Activated CD4-positive, alpha-beta T cell treated with anti-CD3 and anti-CD28 coated beads, Interleukin-2, amount 50 U/mL, for 16 hours (primary cell): ENCODE data around the gene JPT2.
"Not testable (repeated sequence)": the region's sequence is repeated elsewhere in the genome, so short reads cannot be mapped to it uniquely, and the experiment has no call there.

Experiments used
- DNase-seq: peaks from one replicate; pipeline ENCODE4 v3.0.0-alpha.2; 2020

Gene JPT2

DNA sequence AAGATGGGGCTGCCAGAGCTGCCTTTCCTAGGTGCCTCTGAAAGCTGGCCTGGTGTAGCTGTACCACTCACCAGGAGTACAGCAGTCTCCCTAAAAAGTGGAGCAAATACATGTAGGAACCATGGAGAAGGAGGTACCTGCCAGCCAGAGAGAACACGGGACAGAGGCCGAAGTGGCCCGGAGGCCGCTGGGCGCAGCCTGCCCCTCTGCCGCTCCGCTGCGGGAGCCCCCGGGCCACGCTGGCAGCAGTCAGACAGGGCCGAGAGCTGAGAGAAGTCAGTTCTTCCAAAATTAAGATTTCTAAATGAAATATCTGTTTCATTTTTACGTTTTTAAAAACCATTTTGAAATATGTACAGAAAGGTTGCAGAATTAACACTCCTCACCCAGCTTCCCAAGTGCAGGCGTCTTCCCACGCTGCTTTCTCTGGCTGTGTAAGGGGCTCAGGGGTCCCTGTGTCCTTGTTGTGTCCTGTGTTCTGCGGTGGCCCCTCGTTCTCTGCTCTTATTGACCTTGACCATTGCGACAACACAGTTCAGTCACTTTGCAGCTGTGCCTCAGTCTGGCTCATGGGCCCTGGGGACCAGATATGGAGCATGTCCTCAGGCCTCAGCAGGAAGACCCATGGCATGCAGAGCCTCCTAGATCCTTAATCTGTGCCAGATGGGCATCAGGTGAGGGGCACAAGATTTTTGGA is 32.9 kb downstream of the JPT2 start:
- DNase-seq: no peak

DNA sequence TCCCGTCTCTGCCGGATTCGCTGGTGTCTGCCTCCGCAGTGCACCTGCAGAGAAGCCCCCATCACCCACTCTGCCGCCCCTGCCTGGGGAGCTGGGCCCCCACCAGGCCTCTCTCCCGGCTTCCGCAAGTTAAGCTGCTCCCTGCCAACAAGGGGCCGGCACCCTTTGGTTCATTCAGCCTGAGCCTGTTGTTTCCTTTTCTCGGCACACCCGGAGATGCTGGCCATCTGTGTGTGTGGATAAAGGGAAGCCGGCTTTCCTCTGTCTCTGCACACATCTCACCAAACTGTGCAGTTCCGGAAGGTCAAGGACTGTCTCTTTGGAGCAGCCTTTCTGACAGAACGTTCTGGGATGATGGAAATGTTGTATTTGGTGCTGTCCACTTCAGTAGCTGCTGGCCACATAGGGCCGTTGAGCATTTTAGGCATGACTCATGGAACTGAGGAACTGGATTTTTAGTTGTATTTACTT is 34.7 kb downstream of the JPT2 start:
- no peak for DNase-seq

DNA sequence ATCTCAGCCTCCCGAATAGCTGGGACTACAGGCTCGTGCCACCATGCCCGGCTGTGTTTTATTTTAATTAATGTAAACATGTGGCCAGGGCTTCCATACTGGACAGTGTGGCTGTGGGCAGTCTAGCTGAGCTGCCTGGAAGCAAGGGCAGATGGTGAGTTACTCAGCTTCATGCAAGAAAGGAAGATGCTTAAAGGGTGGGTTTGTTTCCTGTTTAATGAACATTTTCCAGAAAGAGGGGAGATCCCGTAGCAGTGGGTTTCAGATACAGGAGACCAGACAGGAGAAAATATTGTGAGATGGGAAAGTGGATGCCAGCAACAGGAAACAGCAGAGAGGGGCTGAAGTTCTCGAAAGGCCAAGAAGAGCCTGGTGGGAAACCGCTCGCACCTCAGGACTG is 35.3 kb downstream of the JPT2 start:
- DNase-seq: no peak

DNA sequence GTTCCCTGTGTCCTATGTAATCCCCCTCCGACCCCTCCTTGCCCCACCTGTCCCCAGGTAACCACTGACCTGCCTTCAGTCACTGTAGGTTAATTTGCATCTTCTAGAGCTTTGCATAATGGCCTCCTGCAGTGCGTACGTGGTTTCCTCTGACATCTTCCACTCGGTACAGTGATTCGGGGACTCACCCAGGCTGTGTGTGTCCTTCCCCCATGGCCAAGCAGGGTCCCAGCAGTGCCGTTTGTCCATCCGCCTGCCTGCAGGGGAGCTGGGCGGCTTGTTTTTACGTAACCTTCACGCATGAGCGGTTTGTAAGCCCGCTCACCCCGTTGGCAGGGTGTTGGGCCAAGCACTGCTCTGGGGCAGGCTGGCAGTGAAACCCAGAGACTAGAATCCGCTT is 35.9 kb downstream of the JPT2 start:
- DNase-seq: no peak

DNA sequence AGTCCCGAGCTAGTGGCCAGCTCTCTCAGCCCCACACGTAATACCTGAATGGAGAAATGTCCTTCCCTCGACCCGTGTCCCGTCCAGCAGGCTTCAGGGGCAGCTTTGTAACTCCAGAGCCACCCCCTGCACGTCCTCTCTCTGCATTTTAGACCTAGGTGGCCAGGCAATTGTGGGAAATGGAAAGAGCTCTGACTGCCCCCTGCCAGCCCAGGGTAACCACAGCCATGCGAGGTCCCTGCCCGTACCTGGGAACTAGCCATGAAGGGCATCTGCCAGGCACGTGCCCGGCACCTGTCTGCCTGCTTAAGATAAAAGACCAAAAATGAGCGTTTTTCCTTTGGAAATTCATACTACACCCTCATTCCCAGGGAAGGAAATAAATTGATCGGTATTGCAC is 37.1 kb downstream of the JPT2 start:
- no peak for DNase-seq

DNA sequence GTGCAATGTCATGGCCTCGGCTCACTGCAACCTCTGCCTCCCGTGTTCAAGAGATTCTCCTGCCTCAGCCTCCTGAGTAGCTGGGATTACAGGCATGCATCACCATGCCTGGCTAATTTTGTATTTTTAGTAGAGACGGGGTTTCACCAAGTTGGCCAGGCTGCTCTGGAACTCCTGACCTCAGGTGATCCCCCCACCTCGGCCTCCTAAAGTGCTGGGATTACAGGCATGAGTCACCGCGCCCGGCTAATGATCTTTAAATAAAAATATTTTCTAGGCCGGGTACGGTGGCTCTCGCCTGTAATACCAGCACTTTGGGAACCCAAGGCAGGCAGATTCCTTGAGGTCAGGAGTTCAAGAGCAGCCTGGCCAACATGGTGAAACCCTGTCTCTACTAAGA is 40.2 kb downstream of the JPT2 start:
- not testable (repeated sequence) for DNase-seq

DNA sequence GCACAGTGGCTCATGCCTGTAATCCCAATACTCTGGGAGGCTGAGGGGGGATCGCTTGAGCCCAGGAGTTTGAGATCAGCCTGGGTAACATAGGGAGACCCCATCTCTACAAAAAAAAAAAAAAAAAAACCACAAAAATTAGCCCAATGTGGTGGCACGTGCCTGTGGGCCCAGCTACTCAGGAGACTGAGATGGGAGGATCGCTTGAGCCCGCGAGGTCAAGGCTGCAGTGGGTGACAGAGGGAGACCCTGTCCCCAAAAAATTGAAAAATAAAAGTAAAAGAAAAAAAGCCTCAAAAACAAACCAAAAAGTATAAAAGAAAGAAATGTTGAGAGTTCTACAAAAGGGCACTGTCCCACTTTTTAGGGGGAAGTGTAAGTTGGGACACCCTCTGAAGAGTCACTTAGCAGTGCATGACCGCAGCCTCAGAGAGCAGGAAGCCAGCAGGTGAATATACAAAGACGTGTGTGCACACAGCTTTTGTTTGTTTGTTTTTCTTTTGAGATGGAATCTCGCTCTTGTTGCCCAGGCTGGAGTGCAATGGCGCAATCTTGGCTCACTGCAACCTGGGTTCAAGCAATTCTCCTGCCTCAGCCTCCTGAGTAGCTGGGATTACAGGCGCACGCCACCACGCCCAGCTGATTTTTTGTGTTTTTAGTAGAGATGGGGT is 41.6 kb downstream of the JPT2 start:
- DNase-seq: not testable (repeated sequence)

DNA sequence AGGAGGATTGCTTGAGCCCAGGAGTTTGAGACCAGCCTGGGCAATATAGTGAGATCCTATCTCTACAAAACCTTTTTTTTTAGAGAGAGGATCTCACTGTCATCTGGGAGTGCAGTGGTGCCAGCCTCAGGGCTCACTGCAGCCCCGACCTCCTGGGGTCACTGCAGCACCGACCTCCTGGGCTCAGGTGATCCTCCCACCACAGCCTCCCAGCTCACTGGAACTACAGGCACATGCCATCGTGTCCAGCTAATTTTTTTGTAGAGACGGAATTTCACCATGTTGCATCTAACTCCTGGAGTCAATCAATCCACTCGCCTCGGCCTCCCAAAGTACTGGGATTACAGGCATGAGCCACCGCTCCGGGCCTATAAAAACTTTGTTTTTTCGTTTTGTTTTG is 43.3 kb downstream of the JPT2 start:
- no peak for DNase-seq

DNA sequence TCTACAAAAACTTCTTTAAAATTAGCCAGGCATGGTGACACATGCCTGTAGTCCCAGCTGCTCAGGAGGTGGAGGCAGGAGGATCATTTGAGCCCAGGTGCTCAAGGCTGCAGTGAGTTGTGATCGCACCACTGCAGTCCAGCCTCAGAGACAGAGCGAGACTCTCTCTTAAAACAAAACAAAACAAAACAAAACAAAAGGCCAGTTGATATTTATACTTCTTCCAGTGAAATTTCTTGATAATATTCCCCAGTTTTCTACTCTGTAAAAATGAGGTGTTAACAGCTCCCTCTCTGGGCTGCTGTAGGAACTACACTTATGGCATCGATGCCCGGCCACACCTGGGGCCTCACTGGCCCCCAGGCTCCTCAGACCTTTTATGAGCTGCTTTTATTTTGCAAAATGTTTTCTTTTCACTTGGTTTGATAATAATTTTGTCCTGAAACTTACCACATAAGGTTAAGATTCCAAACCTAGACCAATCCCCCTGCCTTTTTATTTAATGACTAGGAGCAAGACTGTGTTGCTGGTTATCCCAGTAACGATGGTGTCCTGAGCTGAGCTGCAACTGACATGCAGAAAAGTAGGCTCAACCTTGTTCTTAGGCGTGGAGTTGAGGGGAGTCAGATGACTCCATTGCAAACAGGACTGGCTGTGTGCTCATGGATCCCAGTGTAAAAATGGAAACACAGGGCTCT is 45.5 kb downstream of the JPT2 start:
- DNase-seq: peak; percentile 34

DNA sequence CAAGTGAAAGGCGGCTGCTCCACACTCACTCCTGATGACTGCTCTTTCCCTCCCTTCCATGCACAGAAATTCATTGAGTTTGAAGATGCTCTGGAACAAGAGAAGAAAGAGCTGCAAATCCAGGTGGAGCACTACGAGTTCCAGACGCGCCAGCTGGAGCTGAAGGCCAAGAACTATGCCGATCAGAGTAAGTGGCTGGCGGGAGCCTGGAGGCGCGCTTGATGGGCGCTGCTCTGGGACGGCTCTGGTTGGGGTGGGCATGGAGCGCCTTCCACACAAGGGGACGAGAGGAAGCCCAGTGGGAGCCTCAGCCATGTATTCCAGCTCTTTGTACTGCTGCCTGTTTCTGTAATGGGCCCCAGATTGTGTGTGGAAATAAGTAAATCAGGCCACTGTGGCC is 46.4 kb downstream of the JPT2 start:
- no peak for DNase-seq

DNA sequence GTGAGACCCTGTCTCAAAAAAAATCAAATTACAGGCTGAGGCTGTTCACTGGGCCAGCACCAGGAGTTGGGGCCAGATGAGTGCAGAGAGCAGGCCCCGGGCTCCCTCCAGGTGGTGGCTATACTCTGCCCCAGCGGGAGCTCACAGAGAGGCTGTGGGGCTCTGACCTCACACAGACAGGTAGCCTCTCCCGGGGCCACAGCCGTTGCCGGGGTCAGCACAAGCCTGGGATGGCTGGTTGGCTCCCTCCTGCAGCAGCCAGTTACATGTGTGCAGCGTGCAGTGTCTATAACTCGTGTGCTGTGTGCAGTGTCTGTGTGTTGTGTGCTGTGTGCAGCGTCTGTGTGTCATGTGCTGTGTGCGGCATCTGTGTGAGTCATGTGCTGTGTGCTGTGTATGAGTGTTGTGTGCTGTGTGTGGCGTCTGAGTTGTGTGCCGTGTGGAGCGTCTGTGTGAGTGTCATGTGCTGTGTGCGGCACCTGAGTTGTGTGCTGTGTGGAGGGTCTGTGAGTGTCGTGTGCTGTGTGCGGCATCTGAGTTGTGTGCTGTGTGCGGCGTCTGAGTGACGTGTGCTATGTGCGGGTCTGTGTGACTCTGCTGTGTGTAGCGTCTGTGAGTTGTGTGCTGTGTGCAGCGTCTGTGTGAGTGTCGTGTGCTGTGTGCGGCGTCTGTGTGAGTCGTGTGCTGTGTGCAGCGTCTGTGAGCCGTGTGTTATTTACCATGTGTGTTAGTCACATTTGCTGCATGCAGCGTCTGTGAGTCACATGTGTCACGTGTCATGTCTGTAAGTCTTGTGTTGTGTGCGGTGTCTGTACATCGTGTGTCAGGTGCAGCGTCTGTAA is 48.8 kb downstream of the JPT2 start:
- DNase-seq: no peak

DNA sequence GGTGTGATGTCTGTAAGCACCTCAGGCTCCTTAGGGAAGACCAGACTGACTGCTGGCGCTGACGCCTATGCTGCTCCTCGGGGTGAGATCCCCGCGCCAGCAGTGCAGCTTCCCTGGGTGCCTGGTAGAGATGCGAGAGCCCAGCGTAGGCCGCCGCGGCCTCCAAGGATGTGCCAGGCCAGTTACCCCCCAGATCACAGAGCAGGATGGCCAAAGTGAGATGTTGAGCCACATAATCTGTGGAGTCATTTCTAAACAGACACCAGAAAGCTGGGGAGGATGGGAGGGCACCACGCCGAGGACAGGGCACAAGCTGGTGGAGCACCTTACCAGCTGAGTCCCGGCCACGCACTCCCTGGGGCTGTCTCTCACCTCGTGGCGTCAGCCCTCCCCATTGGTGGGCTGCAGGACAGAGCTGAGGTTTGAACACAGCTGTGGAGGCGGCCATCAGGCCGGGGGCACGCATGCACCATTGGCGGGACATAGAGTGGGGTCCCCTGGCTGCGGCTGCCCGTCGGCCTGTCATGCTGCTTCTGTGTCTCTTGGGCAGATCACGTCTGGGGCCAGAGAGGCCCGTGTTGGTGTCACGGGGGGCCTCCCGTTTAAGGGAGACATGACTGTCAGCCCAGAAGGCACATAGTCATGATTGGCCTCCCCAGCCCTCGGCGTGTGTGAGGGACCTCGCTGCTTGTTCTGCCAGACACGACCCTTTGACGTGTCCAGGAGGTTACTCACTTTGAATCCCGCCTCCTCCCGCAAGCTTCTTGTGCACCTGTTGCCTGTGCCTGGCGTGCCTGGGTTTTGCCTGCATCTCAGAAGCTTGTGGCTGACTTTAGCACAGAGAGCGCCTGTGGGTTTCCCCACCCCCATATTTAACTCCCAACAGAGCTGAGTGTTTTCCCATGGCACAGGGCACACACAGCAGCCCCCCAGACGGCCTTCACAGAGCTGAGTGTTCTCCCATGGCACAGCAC is 49.9 kb downstream of the JPT2 start:
- DNase-seq: no peak

DNA sequence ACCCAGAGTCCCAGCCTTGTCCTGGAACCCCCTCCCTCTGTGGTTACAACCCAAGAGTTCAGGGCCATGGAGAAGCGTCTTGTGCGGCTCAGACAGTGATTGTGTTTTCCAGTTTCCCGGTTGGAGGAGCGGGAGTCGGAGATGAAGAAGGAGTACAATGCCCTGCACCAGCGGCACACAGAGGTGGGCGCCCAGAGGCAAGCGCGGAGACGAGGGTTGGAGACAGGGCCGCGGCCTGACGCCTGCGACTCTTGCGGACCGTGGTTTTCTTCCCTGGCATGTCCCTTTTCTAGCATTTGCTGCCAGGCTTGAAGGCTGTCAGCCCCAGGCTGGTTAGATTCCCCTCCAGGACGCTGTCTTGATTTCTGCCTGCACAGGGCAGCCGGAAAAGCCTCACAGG is 50.9 kb downstream of the JPT2 start:
- DNase-seq: no peak

DNA sequence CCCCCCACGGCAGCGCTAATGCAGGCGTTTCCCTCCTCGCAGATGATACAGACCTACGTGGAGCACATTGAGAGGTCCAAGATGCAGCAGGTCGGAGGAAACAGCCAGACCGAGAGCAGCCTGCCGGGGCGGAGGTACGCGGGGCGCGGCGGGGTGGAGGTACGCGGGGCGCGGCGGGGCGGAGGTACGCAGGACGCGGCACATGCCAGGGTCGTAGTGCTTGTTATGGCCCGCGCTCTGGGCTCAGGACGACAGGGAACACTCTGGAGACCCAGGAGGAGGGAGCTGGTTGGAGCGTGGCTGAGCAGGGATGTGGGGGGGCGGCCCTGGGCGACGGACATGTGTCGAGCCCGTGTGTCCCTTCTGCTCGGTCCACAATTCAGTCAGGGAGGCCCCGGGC is 51.4 kb downstream of the JPT2 start:
- DNase-seq: no peak

DNA sequence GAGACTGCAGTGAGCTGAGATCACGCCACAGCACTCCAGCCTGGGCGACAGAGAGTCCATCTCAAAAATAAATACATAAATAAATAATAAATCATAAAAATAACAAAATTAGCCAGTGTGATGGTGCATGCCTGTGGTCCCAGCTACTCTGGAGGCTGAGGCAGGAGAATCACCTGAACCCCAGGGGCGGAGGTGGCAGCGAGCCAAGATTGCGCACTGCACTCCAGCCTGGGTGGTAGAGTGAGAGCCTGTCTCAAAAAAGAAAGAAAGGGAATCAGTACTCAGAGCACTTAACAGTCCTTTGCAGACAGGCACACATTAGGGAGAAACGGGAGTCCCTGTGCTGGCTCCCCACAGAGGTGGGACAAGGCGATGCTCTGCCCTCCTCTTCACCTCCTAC is 53.0 kb downstream of the JPT2 start:
- DNase-seq: no peak

DNA sequence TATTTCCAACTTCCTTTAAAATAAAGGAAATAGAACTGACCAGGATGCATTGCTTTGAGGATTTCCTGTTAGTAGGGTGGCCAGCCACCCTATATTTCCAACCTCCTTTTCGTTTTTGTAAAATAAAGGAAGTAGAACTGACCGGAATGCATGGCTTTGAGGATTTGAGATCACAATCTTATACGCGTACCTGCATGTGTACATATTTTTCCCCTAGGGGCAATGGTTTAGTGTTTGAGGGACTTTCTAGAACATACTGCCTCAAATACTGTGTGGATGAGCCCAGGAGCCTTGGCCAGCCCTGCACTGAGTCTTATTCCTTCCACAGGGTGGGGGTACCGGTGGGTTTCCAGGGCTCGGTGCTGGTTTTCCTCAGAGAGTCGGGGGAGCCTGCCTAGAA is 53.5 kb downstream of the JPT2 start:
- DNase-seq: no peak

DNA sequence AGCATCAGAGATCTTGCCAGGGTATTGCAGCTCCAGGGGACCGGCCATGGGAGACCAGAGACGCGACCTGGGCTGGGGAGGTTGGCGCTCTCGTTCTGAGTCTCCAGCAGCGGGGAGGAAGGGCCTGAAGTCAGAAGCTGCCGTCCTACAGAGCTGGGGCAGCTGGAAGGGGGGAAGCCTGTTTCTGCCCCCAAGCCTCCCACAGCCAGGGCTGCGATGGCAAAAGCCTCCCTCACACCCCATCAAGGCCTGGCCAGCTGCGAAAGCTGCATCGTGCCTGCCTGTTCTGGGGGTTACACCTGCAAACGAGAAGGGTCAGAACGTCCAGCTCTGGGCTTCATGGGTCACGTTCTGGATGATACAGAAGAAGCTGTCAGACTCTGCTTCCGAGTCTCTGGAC is 54.0 kb downstream of the JPT2 start:
- DNase-seq: no peak

DNA sequence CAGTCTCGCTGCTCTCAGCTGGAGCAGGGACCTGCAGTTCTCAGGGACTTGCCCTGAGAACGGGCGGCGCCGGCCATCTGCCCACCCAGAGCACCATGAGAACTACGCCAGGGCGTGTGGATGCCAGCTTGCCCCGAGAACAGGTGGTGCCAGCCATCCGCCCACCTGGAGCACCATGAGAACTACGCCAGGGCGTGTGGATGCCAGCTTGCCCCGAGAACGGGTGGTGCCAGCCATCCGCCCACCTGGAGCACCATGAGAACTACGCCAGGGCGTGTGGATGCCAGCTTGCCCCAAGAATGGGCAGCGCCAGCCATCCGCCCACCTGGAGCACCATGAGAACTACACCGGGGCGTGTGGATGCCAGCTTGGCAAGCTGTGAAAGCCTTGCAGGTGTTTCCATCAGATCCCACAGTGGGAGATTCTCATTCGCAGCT is 54.5 kb downstream of the JPT2 start:
- DNase-seq: not testable (repeated sequence)

DNA sequence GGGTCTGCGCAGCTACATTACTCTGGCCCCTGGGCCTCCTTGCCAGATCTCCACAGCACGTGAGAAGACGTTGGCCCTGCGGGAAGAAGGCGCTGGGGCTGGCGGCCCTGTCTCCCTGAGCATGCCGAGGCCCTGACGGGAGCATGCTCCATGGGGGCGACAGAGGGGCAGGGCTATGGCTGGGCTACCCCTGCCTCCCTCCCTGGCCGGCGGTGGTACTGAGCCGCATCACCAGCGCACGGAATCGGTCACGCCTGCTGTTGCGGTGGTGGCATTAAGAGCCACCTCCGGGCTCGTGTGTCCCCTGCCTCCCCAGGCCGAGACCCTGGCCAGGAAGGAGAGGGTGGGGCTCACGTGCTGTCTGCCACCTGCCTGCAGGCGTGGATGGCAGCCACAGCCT is 56.0 kb downstream of the JPT2 start:
- DNase-seq: no peak

DNA sequence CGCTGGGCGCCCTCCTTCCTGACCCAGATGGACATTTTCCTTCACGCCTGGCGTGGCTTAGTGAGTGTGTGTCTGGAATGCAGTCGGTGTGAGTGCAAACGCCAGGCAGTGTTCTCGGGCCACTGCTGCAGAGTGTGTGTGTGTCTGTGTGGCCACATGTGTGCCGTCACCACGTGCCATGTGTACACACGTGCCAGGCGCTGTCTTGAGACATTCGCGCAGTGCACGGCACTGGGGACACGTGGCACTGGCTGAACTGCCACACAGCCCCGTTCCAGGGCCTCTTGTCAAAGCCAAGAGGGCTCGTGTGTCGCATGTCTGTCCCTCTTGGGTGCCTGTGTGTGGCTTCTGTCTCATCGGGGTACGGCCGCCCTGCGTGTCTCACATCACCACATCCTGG is 56.7 kb downstream of the JPT2 start:
- no peak for DNase-seq

DNA sequence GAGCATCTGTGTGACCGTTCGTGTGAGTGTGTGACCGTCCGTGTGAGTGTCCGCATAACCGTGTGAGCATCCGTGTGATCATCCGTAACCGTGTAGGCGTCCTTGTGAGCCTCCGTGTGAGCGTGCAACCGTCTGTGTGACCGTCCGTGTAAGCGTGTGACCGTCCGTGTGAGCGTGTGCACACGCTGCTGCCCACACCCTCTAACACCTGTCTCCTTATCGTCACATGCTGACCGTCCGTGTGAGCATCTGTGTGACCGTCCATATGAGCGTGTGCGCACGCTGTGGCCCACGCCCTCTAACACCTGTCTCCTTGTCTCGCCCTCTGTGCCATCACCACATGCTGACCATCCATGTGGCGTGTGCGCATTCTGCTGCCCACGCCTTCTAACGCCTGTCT is 62.2 kb downstream of the JPT2 start:
- DNase-seq: no peak
